Panc1 (cell line): Measurements from ENCODE around the gene FAM163B. TPM values are rescaled to one million over a fixed set of nuclear protein-coding genes. Genes with fewer than 3 reads are reported as not detected.

Experiments used
- ATAC-seq: fragments of 200-7000 bp; cut with Tn5 transposase; 2 replicates; pipeline ENCODE4 v1.9.1; 2020; ENCODE audit warnings: mild to moderate bottlenecking, moderate library complexity
- BruUV-seq: library from RNA; stranded (reverse); fragments of 400-500 nt; replicated peaks from 2 replicates; lab custom pipeline; 2021; lab: Mats Ljungman, UMichigan
- CTCF ChIA-PET: fragments of 300-600 bp; sonication (Branson Sonifier 250); formaldehyde crosslinking; loops from one replicate; lab custom pipeline; 2022; ENCODE audit warnings: antibody characterized with exemption; lab: Charles Lee
- POLR2A ChIA-PET: fragments of 300-600 bp; sonication (Branson Sonifier 250); formaldehyde crosslinking; loops from one replicate; lab custom pipeline; 2022; ENCODE audit warnings: antibody characterized with exemption; lab: Charles Lee
- DNase-seq: peaks from one replicate; pipeline ENCODE4 v3.0.0-alpha.2; 2010; ENCODE audit warnings: low read depth, low spot score
- H3K27ac ChIP-seq: 2 replicates; pipeline ENCODE4 v1.5.1; 2011; ENCODE audit warnings: mild to moderate bottlenecking, low read length, inconsistent platforms
- H3K27me3 ChIP-seq: fragments of 200-500 bp; sonication (Bioruptor generic); 2 replicates; pipeline ENCODE4 v1.6.0; 2014; ENCODE audit warnings: low read length, inconsistent platforms; ENCODE audit not compliant: control insufficient read depth, insufficient read depth
- H3K36me3 ChIP-seq: fragments of 200-500 bp; sonication (Bioruptor generic); 2 replicates; pipeline ENCODE4 v1.5.1; 2014; ENCODE audit warnings: inconsistent platforms, mild to moderate bottlenecking, low read length, moderate library complexity; ENCODE audit not compliant: control insufficient read depth, insufficient read depth
- H3K4me1 ChIP-seq: 2 replicates; pipeline ENCODE4 v1.5.1; 2011; ENCODE audit warnings: inconsistent platforms, mild to moderate bottlenecking, low read length, moderate library complexity; ENCODE audit not compliant: control insufficient read depth, insufficient read depth
- H3K4me3 ChIP-seq, 2 experiments: 2 replicates each; pipeline ENCODE4 v1.5.1; 2011 to 2012; ENCODE audit warnings: low read depth in 2 of 2, low read length in 2 of 2, mild to moderate bottlenecking in 2 of 2, inconsistent platforms in 1 of 2, moderate library complexity in 1 of 2
- H3K9me3 ChIP-seq: fragments of 200-500 bp; sonication (Bioruptor generic); 2 replicates; pipeline ENCODE4 v1.5.1; 2014; ENCODE audit warnings: low read depth, mild to moderate bottlenecking, inconsistent platforms, low read length, moderate library complexity; ENCODE audit not compliant: control insufficient read depth, insufficient read depth
- CTCF ChIP-seq: fragments of 450-650 bp; IDR thresholded peaks from 2 replicates; pipeline ENCODE4 v1.5.1; 2017; ENCODE audit warnings: mild to moderate bottlenecking
- POLR2AphosphoS5 ChIP-seq: IDR thresholded peaks from 2 replicates; pipeline ENCODE4 v1.6.1; 2012; ENCODE audit warnings: mild to moderate bottlenecking, low read depth, low read length, moderate library complexity
- REST ChIP-seq, 2 experiments: IDR thresholded peaks; 2 replicates each; pipeline ENCODE4 v1.6.1; 2011 to 2012; ENCODE audit warnings: low read depth in 2 of 2, control low read depth in 1 of 2, low read length in 1 of 2, mild to moderate bottlenecking in 1 of 2, moderate library complexity in 1 of 2; ENCODE audit not compliant: insufficient read depth in 1 of 2
- SIN3A ChIP-seq: IDR thresholded peaks from 2 replicates; pipeline ENCODE4 v1.6.1; 2012; ENCODE audit warnings: low read depth, mild to moderate bottlenecking, low read length, moderate library complexity, borderline replicate concordance; ENCODE audit not compliant: insufficient read depth
- TCF7L2 ChIP-seq: IDR thresholded peaks from 2 replicates; pipeline ENCODE4 v1.6.1; 2011; ENCODE audit warnings: mild to moderate bottlenecking, low read depth, low read length, inconsistent platforms
- in situ Hi-C: cut with HindIII; loops from 2 replicates; pipeline ENCODE4 v1.10.0; 2016; ENCODE audit warnings: low sequenced_read_pairs, low pct_unique_long_range_greater_than_20kb
- intact Hi-C: fragments of 100-400 bp; cut with micrococcal nuclease; formaldehyde crosslinking; loops from one replicate; pipeline ENCODE4 v1.10.0; 2022; ENCODE audit not compliant: unreplicated experiment
- total RNA-seq: library from RNA; stranded (reverse); gene quantifications from one replicate; pipeline ENCODE4 v1.2.1, GENCODE V29; 2021; ENCODE audit not compliant: unreplicated experiment

FAM163B gene
- total RNA-seq, 1 experiment from 2014 or later, result not detected

GRCh38 chr9:133604856-133605255 is 4.3 kb downstream of the FAM163B start:
- CTCF ChIA-PET, result no interaction called here
- H3K4me1 ChIP-seq, result no peaks in the 10 kb centered on the region
- no TSS peak for BruUV-seq
- TF ChIP-seq REST (IDR thresholded peaks at IDR 0.05; ENCODE audit: insufficient read depth in 1 of 2, low read depth in 2 of 2, low read length in 1 of 2) (no peak), TCF7L2 (no peak), POLR2AphosphoS5 (no peak), SIN3A (no peak), CTCF (no peak)
- ATAC-seq (0 out of 2 replicates have a peak, but pooled peaks have one; percentile 44), DNase-seq (no peak)
- no peak overlapping the region for H3K27ac ChIP-seq
- no peaks in the 10 kb centered on the region for H3K36me3 ChIP-seq
- POLR2A ChIA-PET, result no interaction called here
- no peak overlapping the region for H3K4me3 ChIP-seq
- no peaks in the 10 kb centered on the region for H3K9me3 ChIP-seq
- intact Hi-C loops, result no loop called here
- in situ Hi-C loops, result no loop called here
- H3K27me3 ChIP-seq, result no peaks in the 10 kb centered on the region; the same call in 1 of the 2 replicates

GRCh38 chr9:133604214-133604613 is 5.0 kb downstream of the FAM163B start:
- Histone ChIP-seq H3K4me1 (no peaks in the 10 kb centered on the region), H3K9me3 (no peaks in the 10 kb centered on the region), H3K4me3 (no peak overlapping the region), H3K27me3 (no peaks in the 10 kb centered on the region; the same call in 1 of the 2 replicates), H3K36me3 (no peaks in the 10 kb centered on the region), H3K27ac (no peak overlapping the region)
- intact Hi-C loops, result no loop called here
- in situ Hi-C loops, result no loop called here
- no peak for DNase-seq
- CTCF ChIA-PET, result no interaction called here
- no TSS peak for BruUV-seq
- TF ChIP-seq CTCF (no peak; the same call in 1 of the 2 replicates), REST (IDR thresholded peaks at IDR 0.05; ENCODE audit: insufficient read depth in 1 of 2, low read depth in 2 of 2, low read length in 1 of 2) (no peak), POLR2AphosphoS5 (no peak), SIN3A (no peak), TCF7L2 (no peak)
- POLR2A ChIA-PET, result no interaction called here
- ATAC-seq, result no peak
